Fibroblast of skin of abdomen (primary cell): ENCODE measurements around the gene TCHP.
"Not testable (repeated sequence)": the region's sequence is repeated elsewhere in the genome, so short reads cannot be mapped to it uniquely, and the experiment has no call there.

Experiments used
- DNase-seq: peaks from one replicate; pipeline ENCODE4 v3.0.0-alpha.2; 2013

TCHP gene

GRCh38 chr12:109879351-109880042 lies 20.6 kb upstream of the TCHP start:
- DNase-seq, result no peak

GRCh38 chr12:109880043-109880931 lies 19.8 kb upstream of the TCHP start, which contains the start of gene GLTP:
GLTP (minus strand) TSS chr12:109880541; CDS start chr12:109880374, 167 bp downstream.
- peak; percentile 81 for DNase-seq

- DNase-seq, result no peak
Observed at GRCh38 chr12:109880938-109881337, 19.1 kb upstream of the TCHP start.

- DNase-seq, result no peak
Observed at GRCh38 chr12:109881752-109882151, 18.3 kb upstream of the TCHP start.

- DNase-seq, result no peak
Observed at GRCh38 chr12:109883461-109883860, 16.6 kb upstream of the TCHP start.

GRCh38 chr12:109885616-109886015 lies 14.5 kb upstream of the TCHP start:
- no peak for DNase-seq

- peak; percentile 92 for DNase-seq
Observed at GRCh38 chr12:109888179-109889020, 11.7 kb upstream of the TCHP start.

GRCh38 chr12:109890620-109891170 lies 9.4 kb upstream of the TCHP start:
- DNase-seq, result no peak

GRCh38 chr12:109891731-109892130 lies 8.3 kb upstream of the TCHP start:
- not testable (repeated sequence) for DNase-seq

GRCh38 chr12:109892165-109892715 lies 7.8 kb upstream of the TCHP start:
- DNase-seq, result no peak

GRCh38 chr12:109892748-109893147 lies 7.3 kb upstream of the TCHP start:
- DNase-seq, result no peak

- DNase-seq, result no peak
Observed at GRCh38 chr12:109893261-109893995, 6.6 kb upstream of the TCHP start.

- no peak for DNase-seq
Observed at GRCh38 chr12:109894939-109895338, 5.1 kb upstream of the TCHP start.

GRCh38 chr12:109896188-109896587 lies 3.9 kb upstream of the TCHP start:
- DNase-seq, result no peak

GRCh38 chr12:109897029-109897428 lies 3.0 kb upstream of the TCHP start:
- DNase-seq, result no peak

GRCh38 chr12:109899345-109899744 lies 729 bp upstream of the TCHP start:
- DNase-seq, result not testable (repeated sequence)

- DNase-seq, result no peak
Observed at GRCh38 chr12:109900752-109901580, 892 bp downstream of the TCHP start.

GRCh38 chr12:109902891-109903418 lies 2.9 kb downstream of the TCHP start:
- no peak for DNase-seq

GRCh38 chr12:109905301-109905700 lies 5.2 kb downstream of the TCHP start:
- no peak for DNase-seq
